GM19099 (cell line): Measurements from ENCODE around the gene RTEL1.

Experiments
- POLR2A ChIP-seq: IDR thresholded peaks from 3 replicates; pipeline ENCODE4 v1.6.1; 2011; ENCODE audit warnings: low read depth; ENCODE audit not compliant: insufficient read length; ENCODE audit errors: extremely low read depth

Gene RTEL1

DNA sequence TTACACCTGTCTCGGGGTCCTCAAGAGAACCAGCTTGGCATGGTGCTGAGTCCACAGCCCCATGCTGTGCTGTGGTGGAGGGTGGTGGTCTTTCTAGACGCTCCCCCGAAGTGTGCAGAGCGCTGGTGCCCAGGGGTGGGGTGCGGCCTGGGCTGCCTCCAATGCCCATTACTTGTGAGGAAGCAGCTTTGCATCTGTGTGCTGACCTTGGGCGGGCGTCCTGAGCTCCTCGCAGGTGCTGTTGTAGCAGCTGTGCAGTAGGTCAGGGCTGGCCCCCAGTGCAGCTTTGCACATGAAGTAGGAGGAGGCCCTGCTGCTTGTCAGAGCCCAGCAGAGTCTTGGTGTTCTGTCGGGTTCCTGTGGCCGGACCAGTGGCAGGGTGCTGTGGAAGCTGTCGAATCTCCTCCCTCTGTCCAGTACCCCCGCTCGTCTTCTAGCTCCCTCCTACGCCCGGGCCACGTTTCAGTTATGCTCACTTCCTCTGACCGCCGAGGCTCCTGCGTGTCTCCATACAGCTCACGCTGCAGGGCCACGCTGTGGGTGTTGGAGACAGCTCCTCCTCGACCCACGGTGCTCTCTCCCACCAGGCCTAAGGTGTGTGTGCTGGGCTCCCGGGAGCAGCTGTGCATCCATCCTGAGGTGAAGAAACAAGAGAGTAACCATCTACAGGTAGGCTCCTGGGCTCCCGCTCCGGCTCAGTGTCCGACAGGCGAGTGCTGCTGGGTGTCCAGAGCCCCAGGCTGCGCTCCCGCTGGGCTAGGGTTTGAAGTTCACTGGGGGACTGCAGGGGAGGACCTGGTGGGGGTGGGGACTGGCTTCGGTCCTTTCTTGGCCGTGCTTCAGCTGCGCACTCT, 4.1 kb downstream of the RTEL1 start:
- no peak for TF ChIP-seq POLR2A

DNA sequence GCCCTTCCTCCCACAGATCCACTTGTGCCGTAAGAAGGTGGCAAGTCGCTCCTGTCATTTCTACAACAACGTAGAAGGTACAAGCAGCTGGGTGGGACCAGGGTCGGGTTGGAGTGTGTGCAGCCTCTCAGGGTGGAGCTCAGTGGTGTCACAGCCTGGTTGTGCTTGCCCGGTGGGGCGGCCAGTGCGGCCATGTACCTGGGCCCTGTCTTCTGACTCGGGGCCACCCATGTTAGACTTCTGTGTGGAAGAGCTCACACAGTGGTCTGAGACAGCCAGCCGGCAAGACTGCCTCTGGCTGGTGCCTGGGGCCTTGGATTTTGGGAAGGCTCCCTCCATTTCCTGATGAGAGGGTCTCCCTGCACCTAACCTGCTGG, 4.7 kb downstream of the RTEL1 start:
- TF ChIP-seq POLR2A: no peak

DNA sequence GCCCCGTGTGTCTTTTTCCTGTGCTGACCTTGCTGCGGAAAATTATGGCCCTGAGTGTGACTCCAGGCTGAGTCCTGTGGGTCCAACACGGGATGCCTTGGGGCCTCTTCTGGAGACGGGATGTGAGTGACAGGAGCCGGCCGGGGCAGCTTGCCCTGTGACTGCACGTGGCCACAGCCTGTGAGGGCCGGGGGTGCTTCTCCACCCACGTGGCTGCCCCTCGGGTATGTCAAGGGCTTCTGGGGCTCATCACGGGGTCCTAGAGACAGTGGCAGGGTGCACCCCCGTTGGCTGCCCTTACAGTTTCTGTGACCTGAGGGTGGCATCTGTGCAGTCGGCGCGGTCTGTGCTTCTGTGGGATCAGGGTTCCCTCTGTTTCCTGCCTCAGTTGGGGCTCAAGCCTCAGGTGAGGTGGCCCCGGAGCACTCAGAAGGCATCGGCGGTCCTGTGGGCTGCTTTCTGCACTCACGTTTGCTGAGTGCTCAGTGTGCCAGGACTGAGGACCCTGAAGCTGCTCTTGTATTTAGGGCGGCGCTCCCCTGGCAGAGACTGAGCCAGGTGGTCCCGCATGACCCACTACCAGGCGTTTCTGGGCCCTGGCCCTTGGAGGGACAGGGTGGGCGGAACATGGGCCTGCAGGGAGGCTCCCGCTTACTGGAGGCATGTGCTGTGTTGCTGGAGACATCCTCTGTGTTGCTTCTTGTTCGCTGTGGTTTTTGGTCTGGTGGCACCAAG, 5.4 kb downstream of the RTEL1 start:
- TF ChIP-seq POLR2A: no peak

DNA sequence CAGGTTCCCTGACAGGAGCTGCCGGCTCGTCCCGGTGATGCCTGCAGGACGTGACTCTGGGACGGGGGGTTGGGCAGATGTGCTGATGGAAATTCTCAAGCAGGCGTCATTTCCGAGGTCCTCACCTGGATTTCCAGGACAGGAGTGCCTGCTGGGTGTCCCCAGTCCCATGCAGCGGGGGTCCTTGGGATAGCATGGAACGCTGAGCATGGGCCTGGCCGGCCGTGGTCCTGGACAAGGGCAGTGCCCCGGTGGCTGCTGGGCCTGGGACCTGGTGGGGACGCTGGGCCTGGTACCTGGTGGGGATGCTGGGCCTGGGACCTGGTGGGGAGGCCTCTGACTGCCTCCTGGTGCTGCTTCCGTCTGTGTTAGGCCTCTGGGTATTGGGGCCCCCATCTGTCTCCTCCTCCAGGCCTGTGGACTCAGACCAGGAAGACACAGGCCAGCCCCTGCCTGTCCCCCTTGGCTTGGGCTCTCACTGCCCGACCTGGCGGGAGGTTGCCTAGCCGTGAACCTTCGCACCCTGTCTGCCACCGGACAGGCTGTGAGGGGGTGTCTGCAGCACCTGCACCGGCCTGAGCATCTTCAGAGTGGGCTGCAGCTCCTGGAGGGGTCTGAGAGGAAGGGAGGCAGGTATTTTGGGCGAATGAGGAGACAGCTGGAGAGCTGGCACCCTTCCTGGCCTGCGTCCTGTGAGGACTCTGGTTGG, 6.2 kb downstream of the RTEL1 start:
- no peak for TF ChIP-seq POLR2A

DNA sequence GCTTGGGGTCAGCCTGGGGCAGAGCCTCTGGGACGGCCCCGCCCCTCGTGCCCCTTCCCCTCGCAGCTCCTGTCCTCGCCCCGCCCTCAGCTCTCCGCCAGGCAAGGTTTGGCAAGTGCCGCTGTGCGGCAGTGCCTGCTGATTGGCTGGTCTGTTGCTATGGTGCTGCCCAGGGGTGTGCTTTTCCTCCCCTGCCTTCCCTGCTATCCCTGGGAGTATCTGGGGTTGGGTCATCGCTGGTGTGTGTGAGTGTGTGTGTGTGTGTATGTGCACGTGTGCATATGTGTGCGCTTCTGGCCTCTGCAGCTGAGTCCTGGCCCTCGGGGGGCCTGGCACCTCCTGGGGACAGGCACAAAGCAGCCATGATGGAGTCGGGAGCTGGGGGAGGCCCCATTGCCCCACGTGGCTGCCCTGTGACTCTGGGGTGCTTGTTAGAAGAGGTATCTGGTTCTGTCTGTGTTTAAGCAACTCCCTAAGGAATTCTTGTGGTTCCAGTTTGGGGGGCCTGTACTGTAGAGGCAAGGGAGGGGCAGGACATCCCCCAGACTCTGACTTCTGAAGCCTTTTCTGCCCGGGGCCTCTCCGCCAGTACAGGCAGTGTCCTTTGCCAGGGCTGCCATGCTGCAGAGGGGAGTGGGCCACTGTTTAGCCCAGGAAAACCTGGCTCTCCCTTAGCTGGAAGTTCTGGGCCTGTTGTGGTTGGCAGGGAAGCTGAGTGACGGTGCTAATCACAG, 6.9 kb downstream of the RTEL1 start:
- no peak for TF ChIP-seq POLR2A

DNA sequence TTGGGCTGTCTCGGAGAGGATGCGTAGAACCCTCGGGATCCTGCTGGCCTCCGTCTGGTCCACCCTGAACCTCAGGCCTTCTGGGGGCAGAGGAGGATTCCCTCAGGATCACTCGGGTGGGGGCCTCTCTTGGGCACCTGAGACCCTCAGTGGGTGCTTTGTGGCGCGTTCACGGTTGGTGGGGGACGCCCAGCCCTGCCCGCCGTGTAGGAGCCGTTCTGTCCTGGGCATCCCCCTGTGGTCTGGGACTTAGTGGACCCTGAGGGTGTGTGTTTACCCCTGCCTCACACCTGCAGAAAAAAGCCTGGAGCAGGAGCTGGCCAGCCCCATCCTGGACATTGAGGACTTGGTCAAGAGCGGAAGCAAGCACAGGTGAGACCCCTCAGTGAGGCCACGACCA, 7.6 kb downstream of the RTEL1 start:
- no peak for TF ChIP-seq POLR2A

DNA sequence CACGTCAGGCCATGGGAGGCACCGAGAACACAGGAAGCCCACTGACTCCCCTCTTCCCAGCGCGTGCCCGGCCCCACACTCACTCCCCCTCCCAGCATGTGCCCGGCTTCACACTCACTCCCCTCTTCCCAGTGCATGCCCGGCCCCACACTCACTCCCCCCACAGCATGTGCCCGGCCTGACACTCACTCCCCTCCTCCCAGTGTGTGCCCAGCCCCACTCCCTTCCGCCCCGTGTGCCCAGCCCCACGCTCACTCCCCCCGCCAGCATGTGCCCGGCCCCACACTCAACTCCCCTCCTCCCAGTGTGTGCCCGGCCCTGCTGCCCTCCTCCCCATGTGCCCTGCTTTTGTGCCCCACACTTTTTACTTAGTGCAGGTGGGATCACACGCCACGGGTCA, 9.7 kb downstream of the RTEL1 start:
- TF ChIP-seq POLR2A: no peak

DNA sequence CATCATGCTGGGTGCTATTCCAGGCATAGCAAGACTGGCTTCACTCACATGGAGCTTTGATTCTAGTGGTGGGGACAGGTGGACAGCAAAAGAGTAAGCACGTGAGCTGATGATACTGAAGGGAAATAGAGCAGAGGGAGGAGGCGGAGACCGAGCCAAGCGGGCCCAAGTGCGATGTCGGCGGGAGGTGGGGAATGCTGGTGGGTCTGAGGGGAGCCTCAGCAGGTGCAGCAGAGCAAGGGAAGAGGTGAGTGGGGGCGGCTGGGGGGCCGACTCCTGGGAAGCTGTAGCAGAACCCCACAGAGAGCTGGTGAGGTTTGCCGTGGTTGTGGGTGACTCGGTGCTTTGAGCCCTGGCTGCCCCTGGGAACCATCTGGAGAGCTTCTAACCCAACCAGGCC, 10.2 kb downstream of the RTEL1 start:
- TF ChIP-seq POLR2A: no peak

DNA sequence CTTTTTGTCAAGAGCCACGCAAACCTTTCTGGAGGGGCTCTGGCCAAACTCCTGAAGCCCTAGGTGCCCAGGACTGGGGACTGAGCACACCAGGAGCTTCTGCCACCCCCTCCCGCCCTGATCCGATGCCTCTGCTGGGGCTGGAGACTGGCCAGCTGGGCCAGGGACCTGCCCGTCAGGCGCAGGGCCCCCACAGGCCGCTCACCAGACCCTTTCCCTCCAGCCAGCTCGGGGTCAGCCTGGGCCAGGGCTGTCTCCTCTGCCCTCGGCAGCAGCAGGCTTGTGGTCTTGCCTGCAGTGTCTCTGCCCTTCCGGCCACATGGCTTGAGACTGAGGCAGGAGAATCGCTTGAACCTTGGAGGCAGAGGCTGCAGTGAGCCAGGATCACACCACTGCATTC, 14.6 kb downstream of the RTEL1 start:
- TF ChIP-seq POLR2A: no peak

DNA sequence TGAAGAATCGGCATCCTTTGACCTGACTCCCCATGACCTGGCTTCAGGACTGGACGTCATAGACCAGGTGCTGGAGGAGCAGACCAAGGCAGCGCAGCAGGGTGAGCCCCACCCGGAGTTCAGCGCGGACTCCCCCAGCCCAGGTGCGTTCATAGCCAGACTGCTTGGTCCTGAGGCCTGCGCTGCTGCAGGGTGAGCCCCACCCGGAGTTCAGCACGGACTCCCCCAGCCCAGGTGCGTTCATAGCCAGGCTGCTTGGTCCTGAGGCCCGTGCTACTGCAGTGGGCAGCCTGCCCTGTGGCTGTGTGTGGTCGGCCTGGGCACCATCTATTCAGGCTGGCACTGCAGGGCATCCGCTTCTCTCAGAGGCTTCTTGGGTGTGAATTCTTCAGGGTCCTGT, 15.8 kb downstream of the RTEL1 start:
- no peak for TF ChIP-seq POLR2A

DNA sequence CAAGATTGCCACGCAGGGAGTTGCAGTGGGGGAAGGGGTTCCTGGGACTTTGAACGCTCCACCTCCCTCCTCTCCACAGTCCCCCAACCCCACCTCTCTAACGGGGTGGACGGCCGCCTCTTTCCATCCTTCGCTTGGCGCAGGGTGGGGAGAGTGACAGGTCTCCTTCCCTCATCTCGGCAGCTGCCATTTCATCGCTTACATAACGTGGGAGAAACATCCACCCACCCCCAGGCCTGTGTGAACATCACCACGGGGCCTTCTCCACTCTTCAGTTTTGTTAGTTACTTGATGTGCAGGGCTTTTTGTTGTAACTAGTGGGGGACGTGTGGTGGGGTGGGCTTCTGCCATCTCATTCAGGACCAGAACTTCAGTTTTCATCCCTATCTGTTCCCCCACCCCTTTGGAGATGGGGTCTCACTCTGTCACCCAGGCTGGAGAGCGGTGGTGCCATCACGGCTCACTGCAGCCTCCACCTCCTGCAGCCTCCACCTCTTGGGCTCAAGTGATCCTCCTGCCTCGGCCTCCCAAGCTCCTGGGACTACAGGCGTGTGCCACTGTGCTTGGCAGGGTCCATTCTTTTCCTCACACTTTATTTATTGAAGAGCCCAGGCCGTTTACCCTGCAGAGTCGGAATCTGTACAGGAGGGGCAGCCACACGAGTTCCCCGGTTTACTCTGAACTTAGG, 17.7 kb downstream of the RTEL1 start:
- no peak for TF ChIP-seq POLR2A

DNA sequence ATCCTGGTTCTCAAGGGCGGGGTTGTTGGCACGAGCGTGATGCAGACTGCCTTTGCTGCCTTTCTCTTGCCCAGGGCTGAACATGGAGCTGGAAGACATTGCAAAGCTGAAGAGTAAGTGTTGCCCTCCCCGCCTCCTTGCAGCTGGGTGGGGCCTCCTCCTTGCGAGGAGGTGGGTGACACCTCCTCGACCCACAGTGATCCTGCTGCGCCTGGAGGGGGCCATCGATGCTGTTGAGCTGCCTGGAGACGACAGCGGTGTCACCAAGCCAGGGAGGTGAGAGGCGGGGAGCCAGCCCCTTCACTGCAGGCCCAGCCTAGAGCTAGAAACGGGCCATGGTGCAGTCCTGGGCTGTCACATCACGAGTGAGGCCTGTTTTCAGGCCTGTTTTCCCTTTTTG, 20.0 kb downstream of the RTEL1 start:
- TF ChIP-seq POLR2A: no peak

DNA sequence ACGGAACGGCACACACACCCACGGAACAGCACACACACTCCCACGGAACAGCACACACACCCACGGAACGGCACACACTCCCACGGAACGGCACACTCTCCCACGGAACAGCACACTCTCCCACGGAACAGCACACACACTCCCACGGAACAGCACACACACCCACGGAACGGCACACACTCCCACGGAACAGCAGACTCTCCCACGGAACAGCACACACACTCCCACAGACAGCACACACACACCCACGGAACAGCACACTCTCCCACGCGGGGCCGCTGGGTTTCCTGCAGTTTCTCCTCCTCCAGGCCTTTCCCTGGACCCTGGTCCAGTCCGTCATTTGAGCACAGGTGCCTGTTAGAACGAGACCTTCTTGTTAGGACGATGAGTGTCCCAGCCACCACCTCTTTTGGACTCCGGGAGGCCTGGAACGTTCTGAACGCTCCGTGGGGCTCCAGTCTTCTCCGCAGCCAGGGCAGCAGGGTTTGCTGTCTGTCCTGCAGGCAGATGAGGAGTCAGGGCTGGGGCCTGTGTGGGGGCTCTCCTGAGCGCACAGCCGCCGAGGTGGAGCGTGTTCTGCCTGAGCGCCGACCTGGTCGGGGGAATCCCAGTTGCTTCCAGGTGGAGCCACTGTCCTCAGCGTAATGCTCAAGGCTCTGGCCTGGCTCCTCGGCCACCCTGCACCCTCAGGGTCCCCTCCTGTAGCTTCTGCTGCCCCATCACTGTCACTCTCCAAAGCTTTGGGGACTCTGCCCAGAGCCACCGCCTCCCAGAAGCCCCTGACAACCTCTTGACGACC, 20.8 kb downstream of the RTEL1 start:
- no peak for TF ChIP-seq POLR2A
